Measurements from ENCODE around the gene GRK6.
A peak's percentile ranks its signal among the peaks of the same experiment; 100 is the strongest.
"Not testable (repeated sequence)": the region's sequence is repeated elsewhere in the genome, so short reads cannot be mapped to it uniquely, and the experiment has no call there.

Gene GRK6

GRCh38 chr5:177399997-177400868 lies 26.2 kb upstream of the GRK6 start, which contains the start of gene PFN3:
PFN3 (minus strand) TSS chr5:177400661; CDS start chr5:177400576, 85 bp downstream.
- DNase-seq = no peak

GRCh38 chr5:177402271-177403043 lies 24.0 kb upstream of the GRK6 start:
- DNase-seq = peak; percentile 89

GRCh38 chr5:177403102-177403791 lies 23.2 kb upstream of the GRK6 start:
- DNase-seq = peak; percentile 57

- peak; percentile 92 for DNase-seq
Observed at GRCh38 chr5:177403792-177404640, 22.5 kb upstream of the GRK6 start.

- peak; percentile 11 for DNase-seq
Observed at GRCh38 chr5:177404641-177405179, 21.8 kb upstream of the GRK6 start.

- DNase-seq = no peak
Observed at GRCh38 chr5:177405312-177405711, 21.2 kb upstream of the GRK6 start.

- no peak for DNase-seq
Observed at GRCh38 chr5:177405805-177406204, 20.7 kb upstream of the GRK6 start.

- DNase-seq = no peak
Observed at GRCh38 chr5:177409043-177409801, 17.3 kb upstream of the GRK6 start, which contains the start of gene F12. F12 (minus strand) TSS chr5:177409564; CDS start chr5:177409527, 37 bp downstream.

- DNase-seq = no peak
Observed at GRCh38 chr5:177410575-177410974, 15.9 kb upstream of the GRK6 start.

GRCh38 chr5:177412603-177413233 lies 13.8 kb upstream of the GRK6 start:
- DNase-seq = no peak

GRCh38 chr5:177414481-177414880 lies 12.0 kb upstream of the GRK6 start:
- no peak for DNase-seq

GRCh38 chr5:177417081-177417480 lies 9.4 kb upstream of the GRK6 start:
- DNase-seq = not testable (repeated sequence)

GRCh38 chr5:177419046-177419445 lies 7.4 kb upstream of the GRK6 start:
- no peak for DNase-seq

- not testable (repeated sequence) for DNase-seq
Observed at GRCh38 chr5:177420472-177420871, 6.0 kb upstream of the GRK6 start.

GRCh38 chr5:177421062-177421798 lies 5.2 kb upstream of the GRK6 start:
- DNase-seq = no peak

GRCh38 chr5:177423671-177424070 lies 2.8 kb upstream of the GRK6 start:
- no peak for DNase-seq

GRCh38 chr5:177425196-177425800 lies 1.2 kb upstream of the GRK6 start:
- DNase-seq = no peak

- DNase-seq = peak; percentile 100
Observed at GRCh38 chr5:177425801-177426565, 493 bp upstream of the GRK6 start.

Data from COR-L47 (cell line).